WTC11 (cell line): Measurements from ENCODE around the gene PRDM12. TPM values are rescaled to one million over a fixed set of nuclear protein-coding genes. Genes with fewer than 3 reads are reported as not detected.

ENCODE experiments used
- ARID4B ChIP-seq: sonication (generic); formaldehyde crosslinking; IDR thresholded peaks from 2 replicates; pipeline ENCODE4 v1.8.0; 2023; ENCODE audit warnings: missing genetic modification reagents, mild to moderate bottlenecking, borderline replicate concordance
- ATF2 ChIP-seq: sonication (generic); formaldehyde crosslinking; IDR thresholded peaks from 2 replicates; pipeline ENCODE4 v1.8.1; 2022; ENCODE audit warnings: low read depth, missing genetic modification reagents, borderline replicate concordance
- ATF3 ChIP-seq: sonication (generic); formaldehyde crosslinking; conservative IDR thresholded peaks from 2 replicates; pipeline ENCODE4 v1.8.1; 2022; ENCODE audit warnings: mild to moderate bottlenecking, missing genetic modification reagents
- CREB1 ChIP-seq: sonication (generic); formaldehyde crosslinking; IDR thresholded peaks from 2 replicates; pipeline ENCODE4 v1.8.0; 2023; ENCODE audit warnings: mild to moderate bottlenecking, missing genetic modification reagents
- FOXJ3 ChIP-seq: sonication (generic); formaldehyde crosslinking; IDR thresholded peaks from 2 replicates; pipeline ENCODE4 v1.9.0; 2021; ENCODE audit warnings: missing genetic modification reagents, mild to moderate bottlenecking, borderline replicate concordance
- FOXP4 ChIP-seq: sonication (generic); formaldehyde crosslinking; IDR thresholded peaks from 2 replicates; pipeline ENCODE4 v1.8.0; 2022; ENCODE audit warnings: mild to moderate bottlenecking, missing genetic modification reagents
- GABPB1 ChIP-seq: sonication (generic); formaldehyde crosslinking; IDR thresholded peaks from 2 replicates; pipeline ENCODE4 v1.8.1; 2023; ENCODE audit warnings: mild to moderate bottlenecking, missing genetic modification reagents
- GRHL2 ChIP-seq: fragments of 250-450 bp; sonication (Bioruptor Pico); IDR thresholded peaks from 2 replicates; pipeline ENCODE4 v1.8.0; 2022; ENCODE audit warnings: mild to moderate bottlenecking, moderate library complexity; ENCODE audit not compliant: insufficient replicate concordance, severe bottlenecking
- GTF2I ChIP-seq: fragments of 250-450 bp; sonication (Bioruptor Pico); conservative IDR thresholded peaks from 2 replicates; pipeline ENCODE4 v1.4.0; 2021; ENCODE audit warnings: mild to moderate bottlenecking
- HMGXB4 ChIP-seq: sonication (generic); formaldehyde crosslinking; IDR thresholded peaks from 2 replicates; pipeline ENCODE4 v1.8.1; 2023; ENCODE audit warnings: mild to moderate bottlenecking, moderate library complexity, missing genetic modification reagents
- IRF1 ChIP-seq: sonication (generic); formaldehyde crosslinking; IDR thresholded peaks from 2 replicates; pipeline ENCODE4 v1.8.0; 2023; ENCODE audit warnings: missing genetic modification reagents
- IRF2 ChIP-seq: sonication (generic); formaldehyde crosslinking; IDR thresholded peaks from 2 replicates; pipeline ENCODE4 v1.8.0; 2022; ENCODE audit warnings: low read depth, missing genetic modification reagents, borderline replicate concordance
- KAT7 ChIP-seq: sonication (generic); formaldehyde crosslinking; IDR thresholded peaks from 2 replicates; pipeline ENCODE4 v1.8.1; 2023; ENCODE audit warnings: missing genetic modification reagents, mild to moderate bottlenecking, borderline replicate concordance
- NFATC4 ChIP-seq: fragments of 250-450 bp; sonication (Bioruptor Pico); IDR thresholded peaks from 2 replicates; pipeline ENCODE4 v1.9.0; 2021; ENCODE audit warnings: mild to moderate bottlenecking
- TCF7 ChIP-seq: sonication (generic); formaldehyde crosslinking; IDR thresholded peaks from 2 replicates; pipeline ENCODE4 v1.8.0; 2022; ENCODE audit warnings: mild to moderate bottlenecking, low read depth, missing genetic modification reagents, moderate library complexity
- TP53 ChIP-seq: sonication (generic); formaldehyde crosslinking; IDR thresholded peaks from 2 replicates; pipeline ENCODE4 v1.8.1; 2023; ENCODE audit warnings: mild to moderate bottlenecking, missing genetic modification reagents
- ZNF263 ChIP-seq: sonication (generic); formaldehyde crosslinking; IDR thresholded peaks from 2 replicates; pipeline ENCODE4 v1.8.1; 2022; ENCODE audit warnings: low read depth, mild to moderate bottlenecking, moderate library complexity, missing genetic modification reagents
- ZNF396 ChIP-seq: fragments of 250-450 bp; sonication (Bioruptor Pico); IDR thresholded peaks from 2 replicates; pipeline ENCODE4 v1.8.0; 2021; ENCODE audit warnings: mild to moderate bottlenecking, moderate library complexity, borderline replicate concordance
- ZNF425 ChIP-seq: fragments of 250-450 bp; sonication (Bioruptor Pico); conservative IDR thresholded peaks from 2 replicates; pipeline ENCODE4 v1.9.0; 2021; ENCODE audit warnings: mild to moderate bottlenecking
- ZSCAN18 ChIP-seq: fragments of 250-450 bp; sonication (Bioruptor Pico); IDR thresholded peaks from 2 replicates; pipeline ENCODE4 v2.1.2; 2022; ENCODE audit warnings: mild to moderate bottlenecking, moderate library complexity
- total RNA-seq: library from RNA; stranded (reverse); gene quantifications from 3 replicates; pipeline ENCODE4 v1.2.3, GENCODE V29; 2021

PRDM12 gene
- total RNA-seq, 1 experiment from 2014 or later = 0.09 TPM

- TF ChIP-seq IRF1 (CRISPR knock-in tag) = no peak
- TF ChIP-seq HMGXB4 = no peak; the same call in 1 of the 2 replicates
- 0 out of 2 replicates have a peak, but pooled peaks have one; percentile 19 for TF ChIP-seq GABPB1
- TF ChIP-seq KAT7 (CRISPR knock-in tag) = no peak
- TF ChIP-seq ATF3 (CRISPR knock-in tag) = no peak
- TF ChIP-seq TP53 (CRISPR knock-in tag) = no peak
- TF ChIP-seq FOXP4 (CRISPR knock-in tag) = no peak
- TF ChIP-seq IRF2 = no peak
- TF ChIP-seq FOXJ3 = no peak
- TF ChIP-seq ZNF425 (CRISPR knock-in tag) = no peak
- TF ChIP-seq ARID4B (CRISPR knock-in tag) = no peak
- no peak for TF ChIP-seq ZNF263 (CRISPR knock-in tag)
- no peak for TF ChIP-seq NFATC4 (CRISPR knock-in tag)
- no peak for TF ChIP-seq CREB1 (CRISPR knock-in tag)
- no peak for TF ChIP-seq GRHL2
- TF ChIP-seq TCF7 (CRISPR knock-in tag) = no peak
- no peak for TF ChIP-seq ZNF396 (CRISPR knock-in tag)
- no peak for TF ChIP-seq ATF2 (CRISPR knock-in tag)
- TF ChIP-seq GTF2I (CRISPR knock-in tag) = no peak
- TF ChIP-seq ZSCAN18 (CRISPR knock-in tag) = no peak
- TF ChIP-seq, all 79 proteins: peak for 15
Observed at GRCh38 chr9:130712564-130713285, 48.3 kb downstream of the PRDM12 start (continued).
